RWPE1 (cell line): ENCODE results near the gene FAR2.

ENCODE experiments used
- CTCF ChIA-PET: fragments of 350-600 bp; sonication (Branson Sonifier 250); formaldehyde crosslinking; extraction: SDS; loops from one replicate; lab custom pipeline; 2021; lab: Yijun Ruan, JAX
- POLR2A ChIA-PET: fragments of 400-600 bp; formaldehyde crosslinking; extraction: SDS; loops from one replicate; lab custom pipeline; 2020; ENCODE audit warnings: antibody characterized with exemption; ENCODE audit not compliant: low non-redundant PET; lab: Yijun Ruan, JAX
- DNase-seq: peaks from one replicate; pipeline ENCODE4 v3.0.0; 2012; ENCODE audit warnings: low spot score
- H3K27ac ChIP-seq: fragments of 450-650 bp; 2 replicates; pipeline ENCODE4 v1.5.1; 2017
- CTCF ChIP-seq: fragments of 450-650 bp; conservative IDR thresholded peaks from 2 replicates; pipeline ENCODE4 v1.5.1; 2017; ENCODE audit warnings: low read depth, mild to moderate bottlenecking

The FAR2 gene

DNA sequence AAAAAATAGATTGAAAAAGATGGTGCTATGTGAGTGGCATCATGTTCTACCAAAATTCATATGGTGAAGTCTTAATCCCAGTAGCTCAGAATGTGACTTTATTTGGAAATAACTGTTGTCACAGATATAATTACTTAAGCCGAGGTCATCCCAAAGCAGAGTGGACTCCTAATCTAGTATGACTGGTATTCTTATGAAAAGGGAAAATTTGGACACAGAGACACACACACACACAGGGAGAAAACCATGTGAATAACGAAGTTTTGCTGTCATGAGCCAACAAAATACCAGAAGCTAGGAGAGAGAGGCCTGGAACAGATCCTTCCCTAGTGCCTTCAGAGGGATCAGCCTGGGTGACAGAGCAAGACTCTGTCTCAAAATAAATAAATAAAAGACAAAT lies 62.6 kb downstream of the FAR2 start:
- CTCF ChIA-PET = interaction anchor here (0.6 kb wide), 1 partner anchor 81 kb away, joined by 3 read pairs; no protein-coding TSS in a partner anchor
- H3K27ac ChIP-seq = no peak overlapping the region
- TF ChIP-seq CTCF = no peak
- no peak for DNase-seq
- POLR2A ChIA-PET = no interaction called here

GRCh38 chr12:29212682-29213403 lies 63.8 kb downstream of the FAR2 start:
- ChIA-PET CTCF (no interaction called here), POLR2A (no interaction called here)
- DNase-seq = no peak
- no peak for TF ChIP-seq CTCF
- H3K27ac ChIP-seq = no peak overlapping the region

- ChIA-PET POLR2A (no interaction called here), CTCF (no interaction called here)
- no peak for TF ChIP-seq CTCF
- DNase-seq = no peak
- no peak overlapping the region for H3K27ac ChIP-seq
Observed at GRCh38 chr12:29216266-29216665, 67.2 kb downstream of the FAR2 start.

GRCh38 chr12:29216797-29217575 lies 67.9 kb downstream of the FAR2 start:
- ChIA-PET POLR2A (no interaction called here), CTCF (no interaction called here)
- no peak for DNase-seq
- no peak overlapping the region for H3K27ac ChIP-seq
- no peak for TF ChIP-seq CTCF

GRCh38 chr12:29220632-29221336 lies 71.7 kb downstream of the FAR2 start:
- ChIA-PET POLR2A (no interaction called here), CTCF (no interaction called here)
- no peak for TF ChIP-seq CTCF
- DNase-seq = no peak
- H3K27ac ChIP-seq = no peak overlapping the region

- no peak for DNase-seq
- TF ChIP-seq CTCF = no peak
- ChIA-PET POLR2A (no interaction called here), CTCF (no interaction called here)
- H3K27ac ChIP-seq = no peak overlapping the region
Observed at GRCh38 chr12:29222200-29222599, 73.1 kb downstream of the FAR2 start.
